Vagina (tissue), 2 donors: ENCODE data around the gene COPB2. TPM values are rescaled to one million over a fixed set of nuclear protein-coding genes. Genes with fewer than 3 reads are reported as not detected.
A peak's percentile ranks its signal among the peaks of the same experiment; 100 is the strongest.
"Not testable (repeated sequence)": the region's sequence is repeated elsewhere in the genome, so short reads cannot be mapped to it uniquely, and the experiment has no call there.

Source experiments
- DNase-seq, 2 donors: peaks; one replicate each; pipeline ENCODE4 v3.0.0-alpha.2; 2017; ENCODE audit errors: extremely low spot score in 2 of 2
- H3K27ac ChIP-seq: fragments of 200-600 bp; sonication (generic); one replicate; pipeline ENCODE4 v1.5.1; 2019
- H3K27me3 ChIP-seq: fragments of 200-600 bp; sonication (generic); one replicate; pipeline ENCODE4 v1.5.1; 2019
- H3K36me3 ChIP-seq, 2 donors: fragments of 200-600 bp; sonication (generic); one replicate each; pipeline ENCODE4 v1.5.1; 2017 to 2019
- H3K4me1 ChIP-seq: fragments of 200-600 bp; sonication (generic); one replicate; pipeline ENCODE4 v1.5.1; 2019
- H3K4me3 ChIP-seq, 2 donors: fragments of 200-600 bp; sonication (generic); 1 replicate in 1 of 2; 2 replicates in 1 of 2; pipeline ENCODE4 v1.5.1; 2016 to 2019
- H3K9me3 ChIP-seq: fragments of 200-600 bp; sonication (generic); one replicate; pipeline ENCODE4 v1.5.1; 2019
- CTCF ChIP-seq, 3 experiments: fragments of 450-650 bp in 2 of 3; fragments of 200-600 bp in 1 of 3; sonication (generic) in 1 of 3; IDR thresholded peaks; one replicate each; pipeline ENCODE4 v1.5.1; 2017 to 2019; ENCODE audit warnings: antibody characterized with exemption in 3 of 3, mild to moderate bottlenecking in 2 of 3, moderate library complexity in 2 of 3
- POLR2A ChIP-seq, 2 donors: fragments of 450-650 bp; IDR thresholded peaks; one replicate each; pipeline ENCODE4 v1.6.1; 2017; ENCODE audit warnings: antibody characterized with exemption in 2 of 2, mild to moderate bottlenecking in 2 of 2, moderate library complexity in 2 of 2
- POLR2AphosphoS5 ChIP-seq, 2 donors: sonication (generic); formaldehyde crosslinking; IDR thresholded peaks; one replicate each; pipeline ENCODE4 v1.9.0; 2017; ENCODE audit warnings: antibody characterized with exemption in 2 of 2, mild to moderate bottlenecking in 2 of 2, low read depth in 1 of 2; ENCODE audit not compliant: insufficient read depth in 1 of 2
- intact Hi-C: fragments of 100-400 bp; cut with DNase I; formaldehyde crosslinking; loops from one replicate; pipeline ENCODE4 v1.15.1; 2023
- total RNA-seq: library from RNA; depleted of rRNA; stranded (reverse); fragments of >200 nt; gene quantifications from one replicate; pipeline ENCODE4 v1.2.3, GENCODE V29; 2016

The COPB2 gene
- total RNA-seq, 1 donor from 2014 or later, result 67.0 TPM

GRCh38 chr3:139388821-139389551 lies 461 bp downstream of the COPB2 start:
- no peak for TF ChIP-seq POLR2A (IDR thresholded peaks at IDR 0.05)
- TF ChIP-seq POLR2AphosphoS5 (IDR thresholded peaks at IDR 0.05; ENCODE audit: insufficient read depth in 1 of 2, low read depth in 1 of 2), result no peak
- TF ChIP-seq CTCF (IDR thresholded peaks at IDR 0.05), result no peak
- intact Hi-C loops, result no loop called here
- Histone ChIP-seq H3K27me3 (no peaks in the 10 kb centered on the region), H3K4me3 (peak overlapping the region; percentile 88 to 100), H3K4me1 (peaks cover 49% of the 10 kb centered on the region), H3K27ac (peak overlapping the region; percentile 95), H3K36me3 (no peaks in the 10 kb centered on the region), H3K9me3 (no peaks in the 10 kb centered on the region)
- DNase-seq, result peak in 1 of 2 donors; percentile 88

GRCh38 chr3:139388077-139388476 lies 1.4 kb downstream of the COPB2 start:
- H3K27me3 ChIP-seq, result no peaks in the 10 kb centered on the region
- H3K4me3 ChIP-seq, result peak overlapping the region in 1 of 2 donors; percentile 100
- H3K27ac ChIP-seq, result no peak overlapping the region
- no peak for DNase-seq
- peaks cover 55% of the 10 kb centered on the region for H3K4me1 ChIP-seq
- H3K9me3 ChIP-seq, result no peaks in the 10 kb centered on the region
- TF ChIP-seq POLR2A (IDR thresholded peaks at IDR 0.05), result no peak
- TF ChIP-seq POLR2AphosphoS5 (IDR thresholded peaks at IDR 0.05; ENCODE audit: insufficient read depth in 1 of 2, low read depth in 1 of 2), result no peak
- intact Hi-C loops, result no loop called here
- H3K36me3 ChIP-seq, result no peaks in the 10 kb centered on the region

- H3K4me1 ChIP-seq, result peaks cover 49% of the 10 kb centered on the region
- intact Hi-C loops, H3K9me3 ChIP-seq: not testable (repeated sequence)
These were observed 7.2 kb downstream of the COPB2 start for GRCh38 chr3:139382291-139382690.

GRCh38 chr3:139380575-139380974 lies 8.9 kb downstream of the COPB2 start:
- H3K27ac ChIP-seq, result no peak overlapping the region
- no peaks in the 10 kb centered on the region for H3K9me3 ChIP-seq
- H3K36me3 ChIP-seq, result peaks cover 0 to 44% of the 10 kb centered on the region in 2 donors
- peaks cover 38% of the 10 kb centered on the region for H3K4me1 ChIP-seq
- no peak for DNase-seq
- TF ChIP-seq CTCF (IDR thresholded peaks at IDR 0.05), result no peak
- intact Hi-C loops, result no loop called here
- no peaks in the 10 kb centered on the region for H3K27me3 ChIP-seq
- no peak overlapping the region for H3K4me3 ChIP-seq

More at GRCh38 chr3:139382291-139382690, 7.2 kb downstream of the COPB2 start:
- not testable (repeated sequence) for DNase-seq, H3K4me3 ChIP-seq, H3K27ac ChIP-seq, H3K27me3 ChIP-seq
- H3K36me3 ChIP-seq, result peaks cover 0 to 33% of the 10 kb centered on the region in 2 donors

- DNase-seq, result no peak
- Histone ChIP-seq H3K36me3 (peaks cover 0 to 62% of the 10 kb centered on the region in 2 donors), H3K9me3 (no peaks in the 10 kb centered on the region), H3K4me1 (peaks cover 28% of the 10 kb centered on the region), H3K27ac (no peak overlapping the region), H3K27me3 (no peaks in the 10 kb centered on the region), H3K4me3 (no peak overlapping the region)
- intact Hi-C loops, result no loop called here
- no peak for TF ChIP-seq POLR2AphosphoS5 (IDR thresholded peaks at IDR 0.05; ENCODE audit: insufficient read depth in 1 of 2, low read depth in 1 of 2)
- no peak for TF ChIP-seq POLR2A (IDR thresholded peaks at IDR 0.05)
- TF ChIP-seq CTCF (IDR thresholded peaks at IDR 0.05), result no peak
These were observed 10.7 kb downstream of the COPB2 start for GRCh38 chr3:139378587-139379241.

GRCh38 chr3:139377378-139377777 lies 12.1 kb downstream of the COPB2 start:
- no peaks in the 10 kb centered on the region for H3K27me3 ChIP-seq
- no peak overlapping the region for H3K4me3 ChIP-seq
- H3K9me3 ChIP-seq, result no peaks in the 10 kb centered on the region
- H3K36me3 ChIP-seq, result peaks cover 0 to 71% of the 10 kb centered on the region in 2 donors
- no peak for TF ChIP-seq CTCF (IDR thresholded peaks at IDR 0.05)
- TF ChIP-seq POLR2AphosphoS5 (IDR thresholded peaks at IDR 0.05; ENCODE audit: insufficient read depth in 1 of 2, low read depth in 1 of 2), result no peak
- no peak for TF ChIP-seq POLR2A (IDR thresholded peaks at IDR 0.05)
- no peak overlapping the region for H3K27ac ChIP-seq
- DNase-seq, result no peak
- H3K4me1 ChIP-seq, result peaks cover 21% of the 10 kb centered on the region
- intact Hi-C loops, result no loop called here
